ENCODE results near the gene ZNF780A. TPM values are rescaled to one million over a fixed set of nuclear protein-coding genes. Genes with fewer than 3 reads are reported as not detected.
A peak's percentile ranks its signal among the peaks of the same experiment; 100 is the strongest.
"Not testable (repeated sequence)": the region's sequence is repeated elsewhere in the genome, so short reads cannot be mapped to it uniquely, and the experiment has no call there.

Gene ZNF780A
- total RNA-seq, 1 donor, result 13.4 TPM

GRCh38 chr19:40056505-40056904 lies 34.2 kb downstream of the ZNF780A start:
- no peak for DNase-seq (ENCODE audit: low read depth)
- TF ChIP-seq CTCF (IDR thresholded peaks at IDR 0.05; ENCODE audit: insufficient read depth, low read depth, low read length), result no peak
- peak overlapping the region; percentile 90 for H3K4me3 ChIP-seq (ENCODE audit: low read depth, low read length)

DNA sequence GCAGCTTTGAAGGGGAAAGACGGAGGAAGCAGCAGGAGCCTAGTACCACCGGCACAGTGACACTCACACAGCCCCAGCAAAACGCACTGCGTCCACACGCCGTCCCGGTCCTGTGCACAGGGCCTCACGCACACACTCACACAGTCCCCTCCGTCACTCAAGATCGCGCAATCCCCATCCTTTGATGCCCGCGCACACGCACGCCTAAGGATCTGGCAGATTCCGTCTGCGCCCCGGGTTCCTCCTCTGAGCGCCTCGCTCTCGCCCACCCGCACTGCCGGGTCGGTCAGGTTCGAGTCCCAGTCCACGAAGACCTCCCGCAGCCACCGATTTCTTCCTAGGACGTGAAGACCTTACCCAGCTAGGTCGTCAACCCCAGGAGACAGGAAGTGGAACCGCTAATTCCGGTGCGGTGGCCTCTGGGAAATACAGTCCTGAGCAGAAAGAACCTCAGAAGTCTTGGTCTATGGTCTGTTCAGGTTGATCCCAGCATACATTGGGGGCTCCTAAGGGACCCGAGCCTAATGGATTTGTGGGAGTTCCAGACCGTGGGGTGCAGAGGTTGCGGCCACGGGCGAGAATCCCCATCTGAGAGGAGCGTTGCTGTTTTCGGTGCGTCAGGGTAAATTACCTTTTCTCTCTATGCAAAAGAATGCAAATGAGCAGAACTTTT lies 34.8 kb downstream of the ZNF780A start, which contains the start of gene ZNF780B:
Gene ZNF780B (minus strand): TSS at position 400 of the 673 bp plus-strand sequence. CDS start 5,899 bp downstream, outside the sequence.
- TF ChIP-seq CTCF (IDR thresholded peaks at IDR 0.05; ENCODE audit: insufficient read depth, low read depth, low read length), result no peak
- peak; percentile 41 for DNase-seq (ENCODE audit: low read depth)

DNA sequence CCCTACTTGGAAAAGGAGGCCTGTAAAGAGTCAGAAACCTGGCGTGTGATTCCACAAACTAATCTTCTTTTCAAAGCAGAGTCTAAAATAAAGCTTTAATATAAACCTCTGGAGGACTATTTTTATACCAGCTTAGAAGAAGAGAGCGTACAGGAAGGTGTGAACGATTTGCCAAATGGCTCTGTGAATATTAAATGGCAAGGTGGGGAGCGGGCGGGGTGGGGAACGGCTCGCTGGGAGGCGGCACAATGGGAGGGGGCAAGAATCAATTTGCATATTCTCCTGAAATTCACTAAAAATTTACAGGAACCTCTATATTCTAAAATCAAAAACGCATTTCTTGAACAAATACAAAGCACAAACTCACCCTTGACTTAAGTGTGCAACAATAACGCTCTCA lies 35.7 kb downstream of the ZNF780A start:
- TF ChIP-seq CTCF (IDR thresholded peaks at IDR 0.05; ENCODE audit: insufficient read depth, low read depth, low read length), result no peak
- H3K4me3 ChIP-seq (ENCODE audit: low read depth, low read length), result peak overlapping the region; percentile 90
- DNase-seq (ENCODE audit: low read depth), result no peak

More for the DNA sequence above, 34.8 kb downstream of the ZNF780A start, which contains the start of gene ZNF780B:
- peak within 1 kb of the TSS; percentile 90 for H3K4me3 ChIP-seq (ENCODE audit: low read depth, low read length)

GRCh38 chr19:40054632-40055031 lies 36.1 kb downstream of the ZNF780A start:
- TF ChIP-seq CTCF (IDR thresholded peaks at IDR 0.05; ENCODE audit: insufficient read depth, low read depth, low read length), result no peak
- peak overlapping the region; percentile 90 for H3K4me3 ChIP-seq (ENCODE audit: low read depth, low read length)
- no peak for DNase-seq (ENCODE audit: low read depth)

DNA sequence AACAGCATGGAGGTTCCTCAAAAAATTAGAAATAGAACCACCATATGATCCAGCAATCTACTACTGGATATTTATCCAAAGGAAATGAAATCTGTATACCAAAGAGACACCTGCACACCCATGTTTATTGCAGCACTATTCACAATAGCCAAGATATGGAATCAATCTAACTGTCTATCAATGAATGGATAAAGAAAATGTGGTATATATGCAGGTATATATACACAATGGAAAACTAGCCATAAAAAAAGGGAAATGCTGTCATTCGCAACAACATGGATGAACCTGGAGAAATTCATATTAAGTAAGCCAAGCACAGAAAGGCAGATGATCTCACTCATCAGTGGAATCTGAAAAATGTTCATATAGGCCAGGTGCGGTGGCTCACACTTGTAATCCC lies 37.3 kb downstream of the ZNF780A start:
- no peak for TF ChIP-seq CTCF (IDR thresholded peaks at IDR 0.05; ENCODE audit: insufficient read depth, low read depth, low read length)
- no peak overlapping the region for H3K4me3 ChIP-seq (ENCODE audit: low read depth, low read length)
- no peak for DNase-seq (ENCODE audit: low read depth)

DNA sequence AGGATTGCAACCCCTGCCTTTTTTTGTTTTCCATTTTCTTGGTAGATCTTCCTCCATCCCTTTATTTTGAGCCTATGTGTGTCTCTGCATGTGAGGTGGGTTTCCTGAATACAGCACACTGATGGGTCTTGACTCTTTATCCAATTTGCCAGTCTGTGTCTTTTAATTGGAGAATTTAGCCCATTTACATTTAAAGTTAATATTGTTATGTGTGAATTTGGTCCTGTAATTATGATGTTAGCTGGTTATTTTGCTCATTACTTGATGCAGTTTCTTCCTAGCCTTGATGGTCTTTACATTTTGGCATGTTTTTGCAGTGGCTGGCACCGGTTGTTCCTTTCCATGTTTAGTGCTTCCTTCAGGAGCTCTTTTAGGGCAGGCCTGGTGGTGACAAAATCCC lies 49.0 kb downstream of the ZNF780A start:
- DNase-seq (ENCODE audit: low read depth); H3K4me3 ChIP-seq (ENCODE audit: low read depth, low read length): not testable (repeated sequence)

GRCh38 chr19:40038047-40038446 lies 52.7 kb downstream of the ZNF780A start:
- not testable (repeated sequence) for H3K4me3 ChIP-seq (ENCODE audit: low read depth, low read length); DNase-seq (ENCODE audit: low read depth)

DNA sequence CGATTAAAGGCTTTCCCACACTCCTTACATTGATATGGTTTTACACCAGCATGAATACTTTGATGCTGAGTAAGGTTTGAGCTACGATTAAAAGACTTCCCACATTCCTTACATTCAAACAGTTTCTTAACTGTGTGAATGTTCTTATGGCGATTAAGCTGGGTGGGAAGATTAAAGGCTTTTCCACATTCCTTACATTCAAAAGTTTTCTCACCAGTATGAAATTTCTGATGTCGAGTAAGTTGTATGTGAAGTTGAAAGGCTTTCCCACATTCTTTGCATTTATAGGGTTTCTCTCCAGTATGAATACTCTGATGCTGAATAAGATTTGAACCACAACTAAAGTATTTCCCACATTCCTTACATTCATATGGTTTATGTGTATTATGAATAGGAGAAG lies 54.7 kb downstream of the ZNF780A start:
- TF ChIP-seq CTCF (IDR thresholded peaks at IDR 0.05; ENCODE audit: insufficient read depth, low read depth, low read length), result no peak
- no peak for DNase-seq (ENCODE audit: low read depth)
- no peak overlapping the region for H3K4me3 ChIP-seq (ENCODE audit: low read depth, low read length)
